A549 (cell line): ENCODE results near the gene GLE1. TPM values are rescaled to one million over a fixed set of nuclear protein-coding genes. Genes with fewer than 3 reads are reported as not detected.

Experiments used
- ATAC-seq, 2 experiments: fragments of 200-7000 bp in 1 of 2; fragments of >200 bp in 1 of 2; cut with Nextera tagmentation in 1 of 2; cut with Tn5 transposase in 1 of 2; 3 replicates each; pipeline versions ENCODE4 v1.8.0 to v1.9.1; 2018 to 2020; ENCODE audit warnings: mild to moderate bottlenecking in 1 of 2, moderate library complexity in 1 of 2
- CTCF ChIA-PET: fragments of 300-600 bp; sonication (Branson Sonifier 250); formaldehyde crosslinking; extraction: SDS; loops from one replicate; lab custom pipeline; 2021; ENCODE audit warnings: antibody characterized with exemption, inconsistent platforms; lab: Yijun Ruan, JAX
- POLR2A ChIA-PET: fragments of 350-600 bp; formaldehyde crosslinking; extraction: SDS; loops from one replicate; lab custom pipeline; 2021; ENCODE audit warnings: antibody characterized with exemption, inconsistent platforms; lab: Yijun Ruan, JAX
- DNase-seq, 2 experiments: peaks; one replicate each; pipeline versions ENCODE4 v3.0.0 to v3.0.0-alpha.2; 2011 to 2016; ENCODE audit warnings: low read depth in 1 of 2, low spot score in 1 of 2
- FAIRE-seq: peaks from 2 replicates; lab custom pipeline; 2011; peaks lifted over from hg19 to GRCh38; lab: Jason Lieb, UNC
- H3K27ac ChIP-seq, 2 experiments: fragments of >200 bp; sonication (Bioruptor Twin); formaldehyde crosslinking; 3 replicates each; pipeline ENCODE4 v1.5.1; 2016 to 2017
- H3K4me1 ChIP-seq: fragments of >200 bp; sonication (Bioruptor Twin); formaldehyde crosslinking; 3 replicates; pipeline ENCODE4 v1.6.1; 2016
- H3K4me2 ChIP-seq: fragments of >200 bp; sonication (Bioruptor Twin); formaldehyde crosslinking; 3 replicates; pipeline ENCODE4 v1.6.1; 2016
- H3K4me3 ChIP-seq: fragments of >200 bp; sonication (Bioruptor Twin); formaldehyde crosslinking; 3 replicates; pipeline ENCODE4 v1.5.1; 2016
- H3K9me3 ChIP-seq: fragments of >200 bp; sonication (Bioruptor Twin); formaldehyde crosslinking; 3 replicates; pipeline ENCODE4 v1.6.1; 2016
- CHD2 ChIP-seq: fragments of 150-350 bp; IDR thresholded peaks from 2 replicates; pipeline ENCODE4 v1.6.1; 2014; ENCODE audit warnings: low read length; ENCODE audit not compliant: partially characterized antibody
- CHD4 ChIP-seq: fragments of 200-600 bp; sonication (generic); IDR thresholded peaks from 2 replicates; pipeline ENCODE4 v1.6.1; 2016; ENCODE audit warnings: antibody characterized with exemption, mild to moderate bottlenecking, borderline replicate concordance
- EP300 ChIP-seq, 2 experiments: fragments of >200 bp; sonication (Bioruptor Twin); formaldehyde crosslinking; IDR thresholded peaks; 2 replicates in 1 of 2; 3 replicates in 1 of 2; pipeline ENCODE4 v1.6.1; 2016 to 2017
- FOSB ChIP-seq: fragments of 250-450 bp; sonication (Bioruptor Pico); IDR thresholded peaks from 2 replicates; pipeline ENCODE4 v1.5.0; 2020; ENCODE audit warnings: mild to moderate bottlenecking, moderate library complexity
- GATA3 ChIP-seq: IDR thresholded peaks from 2 replicates; pipeline ENCODE4 v1.6.1; 2012; ENCODE audit warnings: borderline replicate concordance
- HDAC2 ChIP-seq: fragments of 200-600 bp; sonication (generic); IDR thresholded peaks from 2 replicates; pipeline ENCODE4 v1.6.1; 2016
- HOXA7 ChIP-seq: fragments of 250-450 bp; sonication (Bioruptor Pico); IDR thresholded peaks from 2 replicates; pipeline ENCODE4 v1.5.0; 2020; ENCODE audit warnings: mild to moderate bottlenecking, moderate library complexity
- HOXB13 ChIP-seq: fragments of 250-450 bp; sonication (Bioruptor Pico); IDR thresholded peaks from 2 replicates; pipeline ENCODE4 v1.5.0; 2020; ENCODE audit warnings: low read depth, mild to moderate bottlenecking, moderate library complexity
- JUNB ChIP-seq: fragments of >200 bp; sonication (Bioruptor Twin); formaldehyde crosslinking; IDR thresholded peaks from 2 replicates; pipeline ENCODE4 v1.6.1; 2016
- MYC ChIP-seq: IDR thresholded peaks from 2 replicates; pipeline ENCODE4 v1.6.1; 2012; ENCODE audit warnings: mild to moderate bottlenecking, inconsistent platforms, low read length, improper control_type of control experiment, borderline replicate concordance
- NR3C1 ChIP-seq: fragments of >200 bp; sonication (Bioruptor Twin); formaldehyde crosslinking; IDR thresholded peaks from 3 replicates; pipeline ENCODE4 v1.6.1; 2017
- POLR2A ChIP-seq: IDR thresholded peaks from 2 replicates; pipeline ENCODE4 v1.6.1; 2012; ENCODE audit warnings: mild to moderate bottlenecking, low read length
- RAD21 ChIP-seq, 2 experiments: fragments of >200 bp in 1 of 2; sonication (Bioruptor Twin) in 1 of 2; formaldehyde crosslinking in 1 of 2; IDR thresholded peaks in 1 of 2; conservative IDR thresholded peaks in 1 of 2; 2 replicates in 1 of 2; 3 replicates in 1 of 2; pipeline ENCODE4 v1.6.1; 2012 to 2018; ENCODE audit warnings: inconsistent platforms in 1 of 2
- RARB ChIP-seq: fragments of 250-450 bp; sonication (Bioruptor Pico); IDR thresholded peaks from 2 replicates; pipeline ENCODE4 v1.8.0; 2021; ENCODE audit warnings: mild to moderate bottlenecking, moderate library complexity
- RCOR1 ChIP-seq: fragments of 150-350 bp; IDR thresholded peaks from 2 replicates; pipeline ENCODE4 v1.6.1; 2014; ENCODE audit warnings: antibody characterized with exemption, low read length, low read depth
- RNF2 ChIP-seq: fragments of 200-600 bp; sonication (generic); IDR thresholded peaks from 2 replicates; pipeline ENCODE4 v1.6.1; 2016; ENCODE audit warnings: low read depth, mild to moderate bottlenecking, antibody characterized with exemption, moderate library complexity, borderline replicate concordance
- TFCP2L1 ChIP-seq: fragments of 250-450 bp; sonication (Bioruptor Pico); IDR thresholded peaks from 2 replicates; pipeline ENCODE4 v1.5.0; 2021; ENCODE audit warnings: mild to moderate bottlenecking
- ZNF302 ChIP-seq: fragments of 250-450 bp; sonication (Bioruptor Pico); IDR thresholded peaks from 2 replicates; pipeline ENCODE4 v1.9.0; 2021; ENCODE audit warnings: inconsistent platforms, mild to moderate bottlenecking, moderate library complexity
- WGBS: methylation state at CpG from one replicate; pipeline ENCODE4 v1.1.6; 2017; ENCODE audit errors: missing lambda C conversion rate; 5-methylcytosine and 5-hydroxymethylcytosine counted together
- polyA plus RNA-seq, 4 experiments: library from polyadenylated mRNA; depleted of rRNA in 3 of 4; stranded (reverse); fragments of >200 nt; fragmentation: RNase III in 1 of 4; extraction: RNeasy Plus Mini Kit Qiagen cat#74134 plus additional on column Dnase treatment in 1 of 4; gene quantifications; 2 replicates in 3 of 4; 3 replicates in 1 of 4; pipeline ENCODE4 v1.2.3, GENCODE V29; 2011 to 2017
- TF ChIP-seq, protein P1 (sequence below): fragments of 150-350 bp; IDR thresholded peaks from 2 replicates; pipeline ENCODE4 v1.6.1; 2014; ENCODE audit warnings: low read depth, mild to moderate bottlenecking, low read length
- TF ChIP-seq, protein P2 (sequence below): fragments of 450-650 bp; IDR thresholded peaks from 2 replicates; pipeline ENCODE4 v1.6.1; 2014; ENCODE audit warnings: antibody characterized with exemption
- TF ChIP-seq, protein P3 (sequence below): IDR thresholded peaks from 2 replicates; pipeline ENCODE4 v1.6.1; 2012; ENCODE audit warnings: low read depth, borderline replicate concordance

Gene GLE1
- polyA plus RNA-seq, 2 of the 4 experiments (the other 2 are of a cell fraction), result 31.5 to 49.2 TPM

DNA sequence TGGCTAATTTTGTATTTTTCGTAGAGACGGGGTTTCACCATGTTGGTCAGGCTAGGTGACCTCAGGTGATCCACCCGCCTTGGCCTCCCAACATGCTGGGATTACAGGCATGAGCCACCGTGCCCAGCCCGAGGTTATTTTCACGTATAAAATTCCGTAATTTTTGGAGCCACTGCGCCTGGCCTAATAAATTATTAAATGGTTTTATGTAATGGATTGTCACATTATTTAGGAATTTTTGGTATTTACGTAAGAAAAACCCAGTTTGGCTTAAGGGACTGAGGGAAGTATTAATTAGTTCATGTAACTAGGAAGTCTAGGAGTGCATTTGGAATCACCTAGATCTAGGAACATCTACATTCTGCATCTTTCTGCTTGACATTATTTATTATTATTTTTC is 8.3 kb downstream of the GLE1 start:
- H3K4me2 ChIP-seq, result no peak overlapping the region
- WGBS, result 95% methylated on average over 9 of the region's 9 CpGs
- FAIRE-seq, result no peak
- no peaks in the 10 kb centered on the region for H3K4me1 ChIP-seq
- ChIA-PET POLR2A (no interaction called here), CTCF (interaction anchor here (1.0 kb wide), 1 partner anchor 8 kb away, joined by 3 read pairs; the partner anchor contains the start of gene GLE1)
- no peak for ATAC-seq
- H3K9me3 ChIP-seq, result no peaks in the 10 kb centered on the region
- no peak overlapping the region for H3K4me3 ChIP-seq
- no peak for DNase-seq
- TF ChIP-seq NR3C1, result no peak
- TF ChIP-seq CHD2, result no peak
- no peak for TF ChIP-seq HDAC2
- no peak for TF ChIP-seq TFCP2L1 (CRISPR knock-in tag)
- no peak for TF ChIP-seq POLR2A
- no peak for TF ChIP-seq ZNF302 (CRISPR knock-in tag)
- TF ChIP-seq, protein P1, sequence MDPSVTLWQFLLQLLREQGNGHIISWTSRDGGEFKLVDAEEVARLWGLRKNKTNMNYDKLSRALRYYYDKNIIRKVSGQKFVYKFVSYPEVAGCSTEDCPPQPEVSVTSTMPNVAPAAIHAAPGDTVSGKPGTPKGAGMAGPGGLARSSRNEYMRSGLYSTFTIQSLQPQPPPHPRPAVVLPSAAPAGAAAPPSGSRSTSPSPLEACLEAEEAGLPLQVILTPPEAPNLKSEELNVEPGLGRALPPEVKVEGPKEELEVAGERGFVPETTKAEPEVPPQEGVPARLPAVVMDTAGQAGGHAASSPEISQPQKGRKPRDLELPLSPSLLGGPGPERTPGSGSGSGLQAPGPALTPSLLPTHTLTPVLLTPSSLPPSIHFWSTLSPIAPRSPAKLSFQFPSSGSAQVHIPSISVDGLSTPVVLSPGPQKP, result no peak
- no peak for TF ChIP-seq HOXA7 (CRISPR knock-in tag)
- no peak for TF ChIP-seq MYC
- H3K27ac ChIP-seq, result no peak overlapping the region

DNA sequence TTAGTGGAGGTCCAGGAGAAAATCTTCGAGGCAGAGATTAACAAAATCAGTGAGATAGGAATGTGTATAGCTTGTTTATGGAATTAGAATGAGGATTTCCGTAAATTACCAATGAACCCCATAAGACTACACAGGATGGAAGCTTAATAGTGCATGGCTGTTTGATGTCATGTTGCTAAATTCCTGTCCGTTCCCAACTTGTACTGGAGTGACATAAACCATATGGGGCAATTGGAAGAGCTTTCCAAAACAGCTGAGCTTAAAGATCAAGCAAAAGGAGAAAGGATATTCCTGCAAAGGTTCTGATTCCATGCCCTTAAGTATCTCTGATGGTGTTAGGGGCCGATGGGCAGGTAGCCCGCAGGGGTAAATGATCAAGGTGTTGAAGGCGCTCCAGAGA is 17.4 kb downstream of the GLE1 start:
- 94% methylated on average over 6 of the region's 6 CpGs for WGBS
- Histone ChIP-seq H3K4me1 (no peaks in the 10 kb centered on the region), H3K27ac (no peak overlapping the region), H3K4me2 (no peak overlapping the region), H3K4me3 (no peak overlapping the region), H3K9me3 (no peaks in the 10 kb centered on the region)
- no peak for ATAC-seq
- TF ChIP-seq FOSB (CRISPR knock-in tag), result no peak
- no peak for TF ChIP-seq RARB (CRISPR knock-in tag)
- no peak for TF ChIP-seq HOXB13 (CRISPR knock-in tag)
- TF ChIP-seq CHD4, result no peak
- ChIA-PET POLR2A (interaction anchor here (1.2 kb wide), 1 partner anchor 30 kb away, joined by 3 read pairs; the partner anchor contains the start of gene SPTAN1), CTCF (interaction anchor here (0.9 kb wide), 1 partner anchor 12 kb away, joined by 3 read pairs; no protein-coding TSS in a partner anchor)
- DNase-seq, result no peak
- no peak for FAIRE-seq

DNA sequence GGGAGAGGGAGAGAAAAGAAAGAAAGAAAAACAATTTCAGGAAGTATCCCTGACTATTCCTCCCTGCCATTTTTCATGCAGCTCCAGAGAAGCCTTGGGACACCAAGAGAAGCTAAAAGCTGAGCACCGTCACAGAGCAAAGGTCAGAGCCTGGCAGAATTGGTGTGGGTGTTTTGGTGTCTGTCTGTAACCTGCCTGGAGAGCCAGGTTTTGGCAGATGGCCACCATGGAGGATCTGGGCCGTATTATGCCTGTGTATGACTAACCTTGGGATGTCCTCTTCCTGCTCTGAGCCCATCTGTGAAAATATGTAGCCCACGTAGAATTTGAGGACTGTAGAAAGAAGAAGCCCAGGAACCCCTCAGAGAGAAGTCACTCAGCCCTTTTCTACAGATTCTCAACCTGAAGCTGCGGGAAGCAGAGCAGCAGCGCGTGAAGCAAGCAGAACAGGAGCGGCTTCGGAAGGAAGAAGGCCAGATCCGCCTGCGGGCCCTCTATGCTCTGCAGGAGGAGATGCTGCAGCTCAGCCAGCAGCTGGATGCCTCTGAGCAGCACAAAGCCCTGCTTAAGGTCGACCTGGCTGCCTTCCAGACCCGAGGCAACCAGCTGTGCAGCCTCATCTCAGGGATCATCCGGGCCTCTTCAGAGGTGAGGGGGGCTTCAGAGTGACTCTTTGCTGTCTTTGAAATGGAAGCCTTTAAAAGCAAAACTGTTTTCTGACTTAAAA is 18.8 kb downstream of the GLE1 start:
- TF ChIP-seq, protein P2, sequence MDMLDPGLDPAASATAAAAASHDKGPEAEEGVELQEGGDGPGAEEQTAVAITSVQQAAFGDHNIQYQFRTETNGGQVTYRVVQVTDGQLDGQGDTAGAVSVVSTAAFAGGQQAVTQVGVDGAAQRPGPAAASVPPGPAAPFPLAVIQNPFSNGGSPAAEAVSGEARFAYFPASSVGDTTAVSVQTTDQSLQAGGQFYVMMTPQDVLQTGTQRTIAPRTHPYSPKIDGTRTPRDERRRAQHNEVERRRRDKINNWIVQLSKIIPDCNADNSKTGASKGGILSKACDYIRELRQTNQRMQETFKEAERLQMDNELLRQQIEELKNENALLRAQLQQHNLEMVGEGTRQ, result no peak
- TF ChIP-seq EP300 (IDR thresholded peaks at IDR 0.05), result no peak
- TF ChIP-seq, protein P3, sequence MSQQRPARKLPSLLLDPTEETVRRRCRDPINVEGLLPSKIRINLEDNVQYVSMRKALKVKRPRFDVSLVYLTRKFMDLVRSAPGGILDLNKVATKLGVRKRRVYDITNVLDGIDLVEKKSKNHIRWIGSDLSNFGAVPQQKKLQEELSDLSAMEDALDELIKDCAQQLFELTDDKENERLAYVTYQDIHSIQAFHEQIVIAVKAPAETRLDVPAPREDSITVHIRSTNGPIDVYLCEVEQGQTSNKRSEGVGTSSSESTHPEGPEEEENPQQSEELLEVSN, result no peak
- TF ChIP-seq RNF2, result no peak
- no peak for TF ChIP-seq RCOR1
- TF ChIP-seq, protein P1, result no peak
- TF ChIP-seq NR3C1, result no peak
- TF ChIP-seq GATA3, result no peak
- no peak for TF ChIP-seq JUNB
- TF ChIP-seq MYC, result no peak
- TF ChIP-seq RAD21 (conservative IDR thresholded peaks at IDR 0.05 in 1 of 2, IDR thresholded peaks at IDR 0.05 in 1 of 2), result no peak
- CTCF ChIA-PET, result no interaction called here
- POLR2A ChIA-PET, result interaction anchor here (0.7 kb wide), 1 partner anchor 15 kb away, joined by 8 read pairs; no protein-coding TSS in a partner anchor
- H3K4me3 ChIP-seq, result no peak overlapping the region
- H3K4me1 ChIP-seq, result no peaks in the 10 kb centered on the region
- H3K27ac ChIP-seq, result no peak overlapping the region
- WGBS, result 77% methylated on average over 13 of the region's 13 CpGs
- no peaks in the 10 kb centered on the region for H3K9me3 ChIP-seq
- DNase-seq, result no peak
- FAIRE-seq, result no peak
- ATAC-seq, result 0 out of 6 replicates have a peak, but pooled peaks of 1 of the 2 experiments have one; percentile 40
- no peak overlapping the region for H3K4me2 ChIP-seq
